ENCODE results near the gene ZNF619. TPM values are rescaled to one million over a fixed set of nuclear protein-coding genes. Genes with fewer than 3 reads are reported as not detected.

ZNF619 gene
- total and polyA plus RNA-seq, 2 of the 13 experiments (the other 11 are each of a cell fraction or from before 2014, with no cell fraction given) = 0.83 to 5.2 TPM

- TF ChIP-seq ZXDC (CRISPR knock-in tag; IDR thresholded peaks at IDR 0.05) (0 out of 2 replicates have a peak, but pooled peaks have one; percentile 77), RXRA (CRISPR knock-in tag; IDR thresholded peaks at IDR 0.05) (peak; percentile 75; the same call in 1 of the 2 replicates), ZNF782 (CRISPR knock-in tag; IDR thresholded peaks at IDR 0.05; ENCODE audit: borderline replicate concordance) (peak; percentile 91), ZBTB44 (CRISPR knock-in tag; IDR thresholded peaks at IDR 0.05) (peak; percentile 24; the same call in 1 of the 2 replicates), ZNF557 (CRISPR knock-in tag; IDR thresholded peaks at IDR 0.05) (peak; percentile 96; the same call in 1 of the 2 replicates), ZNF749 (CRISPR knock-in tag; IDR thresholded peaks at IDR 0.05; ENCODE audit: borderline replicate concordance) (no peak), ZNF235 (CRISPR knock-in tag; IDR thresholded peaks at IDR 0.05; ENCODE audit: borderline replicate concordance) (peak; percentile 87; the same call in 1 of the 2 replicates), SNRNP70 (IDR thresholded peaks at IDR 0.05; ENCODE audit: low read depth, low read length) (no peak), THAP8 (CRISPR knock-in tag; IDR thresholded peaks at IDR 0.05; ENCODE audit: borderline replicate concordance) (no peak; the same call in 1 of the 2 replicates), ZNF431 (CRISPR knock-in tag; IDR thresholded peaks at IDR 0.05; ENCODE audit: borderline replicate concordance, low read depth) (no peak), EP300 (IDR thresholded peaks at IDR 0.05; ENCODE audit: low read depth in 2 of 2, low read length in 2 of 2) (no peak), EP300 (CRISPR knock-in tag; IDR thresholded peaks at IDR 0.05; ENCODE audit: borderline replicate concordance) (no peak), ZNF678 (CRISPR knock-in tag; IDR thresholded peaks at IDR 0.05) (no peak), ZNF234 (CRISPR knock-in tag; conservative IDR thresholded peaks at IDR 0.05) (0 out of 2 replicates have a peak, but pooled peaks have one; percentile 58), KLF13 (CRISPR knock-in tag; IDR thresholded peaks at IDR 0.05) (no peak), ATF1 (CRISPR knock-in tag; IDR thresholded peaks at IDR 0.05) (no peak; the same call in 1 of the 2 replicates), MTF2 (CRISPR knock-in tag; IDR thresholded peaks at IDR 0.05; ENCODE audit: borderline replicate concordance) (peak; percentile 78; the same call in 1 of the 2 replicates), CEBPG (CRISPR knock-in tag; IDR thresholded peaks at IDR 0.05) (0 out of 2 replicates have a peak, but pooled peaks have one; percentile 2), MAFG (CRISPR knock-in tag; IDR thresholded peaks at IDR 0.05) (no peak), RFX5 (IDR thresholded peaks at IDR 0.05; ENCODE audit: low read depth, low read length) (no peak), MED13 (CRISPR knock-in tag; IDR thresholded peaks at IDR 0.05) (no peak), RXRB (CRISPR knock-in tag; IDR thresholded peaks at IDR 0.05; ENCODE audit: borderline replicate concordance) (no peak; the same call in 1 of the 2 replicates), CCDC6 (CRISPR knock-in tag; IDR thresholded peaks at IDR 0.05) (peak; percentile 68), ZSCAN31 (CRISPR knock-in tag; IDR thresholded peaks at IDR 0.05; ENCODE audit: low read depth) (peak; percentile 79), TRIM24 (CRISPR knock-in tag; IDR thresholded peaks at IDR 0.05) (no peak)
- TF ChIP-seq, protein P1, sequence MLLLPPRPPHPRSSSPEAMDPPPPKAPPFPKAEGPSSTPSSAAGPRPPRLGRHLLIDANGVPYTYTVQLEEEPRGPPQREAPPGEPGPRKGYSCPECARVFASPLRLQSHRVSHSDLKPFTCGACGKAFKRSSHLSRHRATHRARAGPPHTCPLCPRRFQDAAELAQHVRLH (CRISPR knock-in tag; IDR thresholded peaks at IDR 0.05; ENCODE audit: borderline replicate concordance, low read depth) = peak; percentile 77
Measured at GRCh38 chr3:40524568-40525285, 47.8 kb downstream of the ZNF619 start, which contains the start of gene ZNF621 (continued).

Data from HepG2 (cell line).